Cerebellar nuclear complex (tissue), 1 donor: Measurements from ENCODE around the gene SENP1.
"Not testable (repeated sequence)": the region's sequence is repeated elsewhere in the genome, so short reads cannot be mapped to it uniquely, and the experiment has no call there.

ENCODE experiments used
- DNase-seq, 2 experiments: peaks; one replicate each; lab custom pipeline; 2025; lab: John Stamatoyannopoulos, UW

Gene SENP1

GRCh38 chr12:48111312-48111693 lies 5.4 kb upstream of the SENP1 start:
- DNase-seq: not testable (repeated sequence)

GRCh38 chr12:48110691-48111311 lies 4.9 kb upstream of the SENP1 start:
- no peak for DNase-seq

GRCh38 chr12:48109424-48109823 lies 3.5 kb upstream of the SENP1 start:
- no peak for DNase-seq

- DNase-seq: no peak
These were observed 1.1 kb upstream of the SENP1 start for GRCh38 chr12:48106681-48107613.

GRCh38 chr12:48105321-48105866 lies 485 bp downstream of the SENP1 start:
- DNase-seq: no peak

- no peak for DNase-seq
These were observed 1.3 kb downstream of the SENP1 start for GRCh38 chr12:48104531-48104930.

GRCh38 chr12:48092611-48093010 lies 13.3 kb downstream of the SENP1 start:
- no peak for DNase-seq

- DNase-seq: no peak
These were observed 19.6 kb downstream of the SENP1 start for GRCh38 chr12:48086327-48086726.

- DNase-seq: no peak
These were observed 20.9 kb downstream of the SENP1 start for GRCh38 chr12:48084841-48085460.

GRCh38 chr12:48084066-48084465 lies 21.8 kb downstream of the SENP1 start:
- DNase-seq: no peak

- DNase-seq: no peak
These were observed 25.1 kb downstream of the SENP1 start for GRCh38 chr12:48080821-48081220.

- DNase-seq: no peak
These were observed 25.6 kb downstream of the SENP1 start for GRCh38 chr12:48080285-48080684.

GRCh38 chr12:48078901-48079300 lies 27.0 kb downstream of the SENP1 start:
- DNase-seq: no peak

- no peak for DNase-seq
These were observed 28.8 kb downstream of the SENP1 start for GRCh38 chr12:48077111-48077510.

- DNase-seq: no peak
These were observed 30.0 kb downstream of the SENP1 start for GRCh38 chr12:48075832-48076231.

- DNase-seq: no peak
These were observed 31.6 kb downstream of the SENP1 start for GRCh38 chr12:48074266-48074665.

GRCh38 chr12:48072266-48072665 lies 33.6 kb downstream of the SENP1 start:
- DNase-seq: no peak

- no peak for DNase-seq
These were observed 34.1 kb downstream of the SENP1 start for GRCh38 chr12:48071808-48072207.

GRCh38 chr12:48070731-48071130 lies 35.1 kb downstream of the SENP1 start:
- DNase-seq: no peak

GRCh38 chr12:48070033-48070432 lies 35.8 kb downstream of the SENP1 start:
- no peak for DNase-seq

- no peak for DNase-seq
These were observed 36.6 kb downstream of the SENP1 start for GRCh38 chr12:48069241-48069640.

GRCh38 chr12:48068457-48068856 lies 37.4 kb downstream of the SENP1 start:
- no peak for DNase-seq
